Raji (cell line): ENCODE measurements around the gene CLASP1.

Experiments
- POLR2A ChIP-seq: IDR thresholded peaks from 2 replicates; pipeline ENCODE4 v1.6.1; 2011; ENCODE audit warnings: low read depth, low read length, control low read depth; ENCODE audit not compliant: insufficient read depth

Gene CLASP1

DNA sequence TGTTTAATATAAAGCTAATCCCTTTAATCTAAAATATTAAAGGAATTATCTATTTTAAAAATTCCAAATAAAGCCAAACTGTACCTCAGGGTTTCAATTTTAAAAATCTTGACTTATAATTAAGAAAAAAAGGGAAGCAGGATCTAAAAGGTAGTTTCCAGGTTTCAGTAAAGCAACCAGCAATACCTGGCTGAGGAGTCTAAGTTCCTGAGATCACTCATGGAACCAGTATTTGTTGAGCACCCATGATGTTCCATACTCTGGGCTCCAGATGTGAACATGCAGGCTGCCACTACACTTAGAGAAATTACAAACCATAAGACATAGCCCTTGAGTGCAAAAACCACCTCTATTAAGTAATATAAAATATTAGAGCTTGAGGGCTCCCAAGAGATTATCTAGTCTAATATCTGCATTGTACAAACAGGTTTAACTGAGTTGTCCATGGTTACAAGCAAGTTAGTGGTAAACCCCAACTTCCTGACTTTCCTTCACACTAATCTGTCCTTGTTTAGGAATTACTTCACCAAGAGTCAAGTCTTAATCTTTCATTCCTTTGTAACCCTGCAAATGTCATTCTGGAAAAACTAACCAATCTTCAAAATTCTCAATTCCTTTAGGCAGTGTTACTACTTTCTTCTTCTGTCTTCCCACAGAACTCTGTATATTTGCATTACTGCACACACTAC, 49.2 kb downstream of the CLASP1 start:
- TF ChIP-seq POLR2A = no peak

DNA sequence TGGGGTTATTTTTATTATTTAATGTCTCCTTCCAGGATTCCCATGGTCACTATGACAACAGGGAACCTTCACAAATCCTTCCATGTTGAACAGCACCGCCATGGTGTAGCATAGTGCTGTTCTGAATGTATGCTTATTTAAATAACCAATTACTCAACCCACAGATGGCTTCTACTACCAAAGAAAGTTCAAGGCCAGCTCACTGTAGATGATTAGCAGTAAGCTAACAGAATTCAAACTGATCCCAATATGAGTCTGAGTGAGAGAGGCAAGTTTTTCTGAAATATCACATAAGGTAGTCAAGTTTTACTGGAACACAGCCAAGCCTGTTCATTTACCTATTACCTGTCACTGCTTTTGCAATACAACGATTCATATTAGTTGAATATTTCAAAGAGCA, 51.2 kb downstream of the CLASP1 start:
- no peak for TF ChIP-seq POLR2A

DNA sequence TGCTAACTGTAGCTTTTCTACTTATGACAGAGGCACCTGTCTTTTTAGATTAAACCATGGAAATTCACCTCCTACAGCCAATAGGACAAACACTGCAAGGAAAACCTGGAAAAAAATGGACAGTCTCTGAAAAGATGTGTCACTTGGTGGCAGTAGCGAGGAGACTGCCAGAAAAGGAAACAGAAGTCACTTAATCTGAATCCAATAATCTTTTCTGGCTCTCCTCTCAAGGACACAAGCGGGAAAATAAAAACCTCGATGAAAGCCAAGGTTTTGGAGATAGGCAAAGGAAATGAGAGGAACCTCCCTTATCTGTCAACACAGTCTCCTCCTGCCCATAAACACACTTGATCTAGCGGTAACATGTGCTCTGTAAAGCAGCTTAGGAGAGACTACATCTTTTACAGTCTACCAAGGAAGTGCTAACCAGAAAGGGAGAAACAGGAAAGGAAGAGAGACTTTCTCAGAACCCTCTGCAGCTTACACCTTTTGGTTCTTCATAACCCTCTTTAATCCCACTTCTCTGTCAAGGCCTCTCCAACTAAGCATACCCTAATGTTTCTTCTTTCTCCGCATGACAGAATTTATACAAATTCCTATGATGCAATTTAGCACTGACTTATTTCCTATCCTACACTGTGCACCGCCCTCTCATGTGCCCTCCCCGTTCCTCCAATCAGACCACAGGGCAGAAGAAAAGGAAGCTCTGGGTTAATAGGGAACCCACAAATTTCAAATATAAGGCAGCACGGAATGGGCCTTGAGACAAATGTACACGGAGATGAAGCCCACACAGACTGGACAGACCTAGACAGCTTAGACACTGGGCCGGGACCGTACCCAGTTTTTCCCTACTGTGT, 52.8 kb downstream of the CLASP1 start:
- TF ChIP-seq POLR2A = no peak

DNA sequence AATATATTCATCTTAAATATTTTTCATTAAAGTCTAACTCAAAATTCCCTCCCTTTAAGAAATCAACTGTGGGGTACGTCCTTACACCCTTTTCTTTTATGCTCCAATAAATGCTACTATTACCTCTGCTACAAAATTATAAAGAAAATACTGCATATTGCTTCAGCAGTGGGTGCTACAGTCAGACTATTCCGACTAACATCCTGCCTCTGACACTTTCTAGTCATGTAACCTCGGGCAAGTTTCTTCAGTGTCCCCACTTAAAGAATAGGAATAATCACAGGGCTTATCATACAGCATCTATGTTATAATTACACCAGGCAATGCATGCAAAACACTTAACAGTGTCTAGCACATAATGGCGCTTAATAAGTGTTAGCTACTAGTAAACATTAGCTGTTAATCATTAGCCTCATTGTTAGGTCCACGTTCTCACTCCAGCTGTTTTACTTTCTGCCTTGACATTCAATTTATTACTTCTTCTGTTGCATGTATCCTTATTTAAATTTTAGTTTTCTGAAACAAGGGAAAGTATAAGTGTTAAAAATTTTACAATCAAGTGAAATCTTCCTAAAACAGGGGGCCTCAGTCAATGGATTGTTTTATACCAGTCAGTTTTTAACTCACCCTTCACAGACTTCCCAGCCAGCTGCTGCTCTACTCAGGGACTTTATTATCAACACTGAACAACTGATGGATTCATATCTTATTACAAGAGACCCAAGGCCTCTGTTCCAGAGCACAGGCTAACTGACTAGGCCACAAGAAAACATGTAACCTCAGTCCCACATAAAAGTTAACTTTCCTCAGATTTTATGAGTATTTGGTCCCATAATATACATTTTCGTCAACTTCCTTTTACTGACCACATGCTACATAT, 54.0 kb downstream of the CLASP1 start:
- no peak for TF ChIP-seq POLR2A

DNA sequence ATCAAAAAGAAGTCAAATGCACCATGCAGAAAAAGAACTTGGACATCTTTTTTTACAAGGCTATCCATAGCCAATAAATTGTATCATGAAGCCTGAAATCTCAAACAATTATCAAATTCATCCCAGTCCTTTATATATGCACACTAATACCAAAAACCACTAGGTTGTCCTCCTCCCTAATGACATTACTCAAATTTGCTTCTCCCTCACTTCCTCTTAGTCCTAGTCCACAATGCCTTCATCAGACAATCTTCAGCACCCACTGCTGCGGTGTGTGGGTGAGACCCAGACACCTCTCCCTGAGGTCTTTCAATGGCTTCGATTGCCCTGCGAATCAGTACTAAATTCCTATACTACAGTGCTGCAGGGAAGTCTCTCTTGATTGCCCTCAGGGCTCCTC, 58.1 kb downstream of the CLASP1 start:
- TF ChIP-seq POLR2A = no peak

DNA sequence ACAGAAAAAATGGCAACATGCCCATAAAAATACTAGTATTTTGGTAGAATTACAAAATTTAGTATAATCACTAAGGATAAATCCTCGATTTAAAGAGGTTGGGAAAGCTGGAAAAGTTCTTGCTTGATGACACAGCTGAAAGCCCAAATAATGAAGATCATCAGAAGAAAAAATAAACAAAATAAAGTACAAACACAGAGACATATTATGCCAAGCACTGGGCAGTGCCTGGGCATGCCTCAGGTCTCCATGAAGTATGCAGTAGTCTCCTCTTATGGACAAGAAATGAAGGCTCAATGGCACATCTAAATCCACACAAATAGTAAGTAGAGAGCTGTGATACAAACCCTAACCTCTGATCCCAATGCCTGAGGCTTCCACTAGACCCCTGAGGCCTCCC, 60.9 kb downstream of the CLASP1 start:
- no peak for TF ChIP-seq POLR2A

DNA sequence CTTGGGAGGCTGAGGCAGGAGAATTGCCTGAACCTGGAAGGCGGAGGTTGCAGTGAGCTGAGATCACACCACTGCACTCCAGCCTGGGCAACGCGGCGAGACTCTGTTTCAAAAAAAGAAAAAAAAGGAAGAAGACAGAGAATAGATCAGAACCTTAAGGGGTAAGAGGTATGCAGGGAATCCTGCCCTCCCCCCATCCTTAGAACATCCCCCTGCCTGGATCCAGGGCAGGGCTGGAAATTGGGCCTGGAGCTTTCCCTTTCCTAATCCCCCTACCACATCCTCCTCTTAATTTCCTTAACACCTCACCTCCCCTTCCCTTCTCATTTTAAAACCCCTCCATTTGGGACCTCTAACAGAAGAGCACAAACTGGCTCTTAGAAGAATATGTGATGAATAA, 62.1 kb downstream of the CLASP1 start:
- no peak for TF ChIP-seq POLR2A

DNA sequence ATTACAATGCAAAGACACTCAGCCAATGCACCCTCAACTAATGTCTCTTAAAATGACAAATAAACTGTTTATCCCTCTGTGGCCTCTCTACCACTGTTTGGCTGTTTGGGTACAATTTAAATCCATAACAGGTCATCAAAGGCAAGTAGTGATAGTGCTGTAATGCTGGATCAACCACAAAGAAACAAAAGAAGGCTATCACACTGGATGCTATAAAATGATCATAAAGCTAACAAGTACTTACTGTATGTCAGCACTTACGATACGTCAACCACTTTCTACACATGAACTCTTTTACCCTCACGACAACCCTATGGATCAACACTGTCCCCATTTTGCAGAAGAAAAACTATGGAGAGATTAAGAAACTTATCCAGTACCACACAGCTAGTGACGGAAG, 64.5 kb downstream of the CLASP1 start:
- no peak for TF ChIP-seq POLR2A

DNA sequence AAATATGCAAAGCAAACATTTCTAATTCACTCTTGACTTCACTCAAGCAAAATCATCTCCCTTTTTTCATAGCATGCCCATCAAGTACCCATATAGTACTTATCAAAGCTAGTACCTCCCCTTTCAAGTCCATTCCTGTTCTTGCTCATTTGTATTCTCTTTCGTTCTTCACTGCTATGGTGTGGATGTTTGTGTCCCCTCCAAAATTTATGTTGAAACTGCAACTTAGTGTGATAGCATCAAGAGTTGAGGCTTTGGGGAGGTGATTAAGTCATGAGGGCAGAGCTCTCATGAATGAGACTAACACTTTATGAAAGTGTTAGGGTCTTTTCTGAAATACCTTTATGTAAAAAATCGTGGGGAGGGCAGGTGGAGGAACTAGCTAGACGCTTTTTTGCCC, 65.7 kb downstream of the CLASP1 start:
- no peak for TF ChIP-seq POLR2A

DNA sequence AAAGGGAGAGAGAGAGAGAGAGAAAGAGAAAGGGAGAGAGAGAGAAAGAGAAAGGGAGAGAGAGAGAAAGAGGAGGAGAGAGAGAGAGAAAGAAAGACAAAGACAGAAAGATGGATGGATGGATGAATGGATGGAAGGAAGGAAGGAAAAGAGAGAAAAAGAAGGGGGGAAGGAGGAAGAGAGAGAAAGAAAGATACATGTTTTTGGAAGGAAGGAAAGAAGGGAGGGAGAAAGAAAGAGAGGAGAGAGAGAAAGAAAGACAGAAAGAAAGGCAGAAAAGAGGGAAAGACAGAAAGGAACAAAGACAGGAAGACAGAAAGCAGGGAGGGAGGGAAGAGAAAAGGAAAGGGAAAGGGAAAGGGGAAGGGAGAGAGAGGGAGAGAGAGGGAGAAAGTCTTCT, 67.0 kb downstream of the CLASP1 start:
- no peak for TF ChIP-seq POLR2A

DNA sequence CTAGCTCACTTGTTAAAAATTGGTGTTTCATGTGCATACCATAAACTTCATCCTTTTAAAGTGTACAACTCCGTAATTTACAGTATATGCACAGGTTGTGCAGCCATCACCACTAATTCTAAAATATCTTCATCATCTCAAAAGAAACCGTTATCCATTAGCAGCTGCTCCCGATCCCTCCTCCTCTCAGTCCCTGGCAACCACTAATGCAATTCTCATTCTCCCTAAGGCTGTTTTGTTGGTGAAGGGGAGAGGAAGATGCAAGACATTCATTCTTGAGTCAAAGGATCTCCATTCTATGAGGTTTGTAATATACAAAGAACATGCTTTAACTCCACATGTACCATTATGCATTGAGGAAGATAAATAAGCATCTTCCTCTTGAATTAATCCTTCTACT, 70.0 kb downstream of the CLASP1 start:
- TF ChIP-seq POLR2A = no peak

DNA sequence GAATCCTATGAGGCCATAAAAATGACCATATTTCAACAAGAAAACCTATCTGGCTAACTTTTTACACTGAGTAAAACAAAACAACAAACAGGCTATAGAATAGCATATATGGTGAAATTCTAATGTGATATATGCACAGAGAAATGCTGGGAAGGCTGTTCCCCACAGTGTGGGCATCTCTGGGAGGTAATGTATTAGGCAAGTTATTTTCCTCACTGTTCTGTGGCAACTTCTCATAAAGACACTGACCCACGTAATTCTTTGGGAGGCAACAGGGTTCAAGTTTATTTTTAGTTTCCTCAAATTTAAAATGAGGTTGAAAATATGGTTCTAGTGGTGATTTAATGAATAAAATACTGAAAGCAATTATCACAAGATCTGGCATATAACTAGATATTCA, 71.9 kb downstream of the CLASP1 start:
- no peak for TF ChIP-seq POLR2A

DNA sequence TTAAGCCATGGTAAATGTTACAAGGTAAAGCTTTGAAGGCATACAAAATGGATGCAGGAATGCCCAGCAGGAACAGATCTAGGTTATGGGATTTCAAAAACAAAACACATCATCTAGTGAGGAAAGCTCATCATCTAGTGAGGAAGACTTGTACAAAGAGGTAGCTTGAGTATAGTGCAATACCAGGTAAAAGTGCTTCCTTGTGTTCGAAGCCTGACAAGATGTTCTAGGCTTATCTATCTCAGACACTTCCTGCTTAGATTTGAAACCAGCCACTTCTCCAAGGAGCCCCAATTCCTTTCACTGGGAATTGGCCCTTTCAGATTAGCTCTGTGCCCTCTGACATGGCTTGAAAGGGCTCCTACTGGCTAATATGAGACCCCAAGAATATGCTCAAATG, 73.0 kb downstream of the CLASP1 start:
- TF ChIP-seq POLR2A = no peak

DNA sequence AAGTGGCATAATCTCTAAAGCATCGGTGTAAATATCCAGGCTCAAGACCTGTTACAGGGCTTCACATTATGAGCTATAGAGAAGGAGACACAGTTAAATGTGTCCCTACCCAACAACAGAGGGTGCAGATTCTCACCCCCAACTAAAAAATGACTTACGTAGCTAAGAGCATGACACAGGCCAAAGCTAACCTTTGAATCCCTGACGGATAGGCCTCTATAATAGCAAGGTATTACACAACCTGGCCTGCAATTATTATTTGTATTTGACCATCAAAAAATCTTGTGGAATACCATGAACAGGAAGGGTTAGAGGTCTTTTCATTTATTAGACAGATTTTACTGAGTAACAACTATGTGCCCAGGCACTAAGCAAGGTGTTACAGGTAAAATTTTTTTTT, 73.5 kb downstream of the CLASP1 start:
- no peak for TF ChIP-seq POLR2A

DNA sequence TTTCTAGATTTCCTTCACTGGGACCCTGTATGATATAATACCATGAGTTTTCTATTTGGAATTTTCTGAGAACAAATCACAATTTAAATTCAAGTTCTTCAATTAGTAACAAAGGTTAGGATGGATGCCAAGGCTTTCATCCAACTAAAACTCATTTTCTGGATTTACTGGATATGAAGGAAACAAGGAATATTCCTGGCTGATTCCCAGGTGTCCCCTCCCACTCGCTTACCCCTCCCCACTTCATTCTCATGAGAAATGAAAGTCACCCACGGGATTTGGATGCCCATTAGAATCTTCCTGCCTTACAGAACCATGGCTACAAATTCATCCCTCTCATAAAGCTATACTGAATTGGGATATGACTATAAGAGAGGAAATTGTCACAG, 78.6 kb downstream of the CLASP1 start:
- no peak for TF ChIP-seq POLR2A

DNA sequence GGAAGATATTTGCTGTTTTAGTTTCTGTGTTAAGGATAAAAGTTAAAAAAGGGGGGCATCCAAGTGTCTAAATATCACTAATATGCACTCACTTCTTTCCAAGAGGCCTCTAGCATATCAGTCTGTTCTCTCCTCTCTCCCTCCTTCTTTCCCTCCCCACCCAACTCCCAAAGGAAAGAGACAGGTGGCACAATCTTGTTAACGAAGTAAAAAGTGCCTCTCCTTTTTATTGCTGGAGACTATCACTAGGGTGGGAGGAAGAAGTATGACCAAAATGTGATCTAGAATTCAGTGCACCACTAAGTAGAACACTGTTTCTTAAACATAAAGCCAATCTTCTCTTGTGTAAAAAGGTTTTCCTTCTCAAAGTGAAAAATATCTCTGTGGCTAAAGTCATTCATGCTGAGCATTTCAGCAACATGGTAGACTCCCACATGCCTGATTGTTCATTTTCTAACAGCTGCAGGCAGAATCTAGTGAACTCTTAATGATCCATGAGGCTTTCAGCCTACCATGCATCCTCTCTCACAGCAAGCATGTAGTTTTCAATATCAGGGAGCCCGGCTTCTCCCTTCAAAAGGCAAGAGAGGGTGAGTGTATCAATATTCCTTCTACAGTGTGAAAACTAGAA, 79.1 kb downstream of the CLASP1 start:
- no peak for TF ChIP-seq POLR2A

DNA sequence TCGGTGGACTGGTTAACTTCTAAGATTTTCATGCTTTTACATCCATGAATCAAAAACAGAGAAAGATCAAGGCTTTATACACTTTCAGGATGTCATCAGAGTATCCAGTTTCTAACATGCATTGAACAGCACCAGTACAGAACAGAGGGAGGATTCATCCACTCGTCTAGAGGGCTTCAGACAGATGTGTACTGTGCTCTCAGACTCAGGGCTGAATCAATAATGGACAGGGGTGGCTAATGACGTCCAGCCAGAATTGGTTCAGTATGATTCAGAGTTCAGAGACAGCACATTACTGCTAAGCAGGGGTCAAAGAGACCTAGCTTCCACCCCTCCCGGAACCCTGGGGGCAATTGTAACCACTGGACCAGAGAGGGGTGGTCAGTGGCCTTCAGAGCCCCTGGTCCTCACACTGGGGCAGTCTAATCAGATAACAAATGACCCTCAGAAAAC, 81.3 kb downstream of the CLASP1 start:
- no peak for TF ChIP-seq POLR2A
